Measurements from ENCODE around the gene PF4V1.

The PF4V1 gene

DNA sequence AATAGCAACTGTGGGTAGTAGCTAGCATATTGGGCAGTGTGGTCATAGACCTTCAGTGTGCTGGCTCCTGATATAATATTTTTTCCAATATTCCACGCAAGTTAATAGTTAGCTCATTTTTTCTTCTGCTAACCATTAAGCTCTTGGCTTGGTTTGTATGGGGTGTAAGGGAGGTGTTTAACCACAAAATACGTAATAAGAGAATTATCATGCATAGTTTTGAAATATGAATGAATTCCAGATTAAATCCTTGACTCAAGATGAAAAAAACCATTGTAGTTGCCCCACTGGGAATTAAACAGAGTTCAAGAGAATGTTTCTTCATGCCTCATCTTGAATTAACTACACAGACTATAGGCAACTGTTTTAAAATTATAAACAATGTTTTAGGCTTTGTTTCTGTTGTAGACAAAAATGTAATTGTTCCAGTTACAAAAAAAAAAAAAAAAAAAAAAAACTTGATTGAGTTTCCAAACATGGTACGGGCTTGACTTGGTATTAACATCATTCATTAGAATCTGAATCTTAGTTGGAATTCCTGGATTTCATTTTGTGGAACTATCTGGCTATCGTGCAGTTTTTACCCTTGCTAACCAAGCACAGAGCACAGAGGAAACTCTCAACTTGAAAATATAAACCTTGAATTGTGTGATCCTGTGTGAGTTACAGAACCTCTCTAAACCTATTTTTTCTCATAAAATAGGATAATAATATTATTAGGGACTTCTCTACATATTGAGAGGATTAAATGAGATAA, 44.5 kb downstream of the PF4V1 start:
- TF ChIP-seq, protein P1, sequence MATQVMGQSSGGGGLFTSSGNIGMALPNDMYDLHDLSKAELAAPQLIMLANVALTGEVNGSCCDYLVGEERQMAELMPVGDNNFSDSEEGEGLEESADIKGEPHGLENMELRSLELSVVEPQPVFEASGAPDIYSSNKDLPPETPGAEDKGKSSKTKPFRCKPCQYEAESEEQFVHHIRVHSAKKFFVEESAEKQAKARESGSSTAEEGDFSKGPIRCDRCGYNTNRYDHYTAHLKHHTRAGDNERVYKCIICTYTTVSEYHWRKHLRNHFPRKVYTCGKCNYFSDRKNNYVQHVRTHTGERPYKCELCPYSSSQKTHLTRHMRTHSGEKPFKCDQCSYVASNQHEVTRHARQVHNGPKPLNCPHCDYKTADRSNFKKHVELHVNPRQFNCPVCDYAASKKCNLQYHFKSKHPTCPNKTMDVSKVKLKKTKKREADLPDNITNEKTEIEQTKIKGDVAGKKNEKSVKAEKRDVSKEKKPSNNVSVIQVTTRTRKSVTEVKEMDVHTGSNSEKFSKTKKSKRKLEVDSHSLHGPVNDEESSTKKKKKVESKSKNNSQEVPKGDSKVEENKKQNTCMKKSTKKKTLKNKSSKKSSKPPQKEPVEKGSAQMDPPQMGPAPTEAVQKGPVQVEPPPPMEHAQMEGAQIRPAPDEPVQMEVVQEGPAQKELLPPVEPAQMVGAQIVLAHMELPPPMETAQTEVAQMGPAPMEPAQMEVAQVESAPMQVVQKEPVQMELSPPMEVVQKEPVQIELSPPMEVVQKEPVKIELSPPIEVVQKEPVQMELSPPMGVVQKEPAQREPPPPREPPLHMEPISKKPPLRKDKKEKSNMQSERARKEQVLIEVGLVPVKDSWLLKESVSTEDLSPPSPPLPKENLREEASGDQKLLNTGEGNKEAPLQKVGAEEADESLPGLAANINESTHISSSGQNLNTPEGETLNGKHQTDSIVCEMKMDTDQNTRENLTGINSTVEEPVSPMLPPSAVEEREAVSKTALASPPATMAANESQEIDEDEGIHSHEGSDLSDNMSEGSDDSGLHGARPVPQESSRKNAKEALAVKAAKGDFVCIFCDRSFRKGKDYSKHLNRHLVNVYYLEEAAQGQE (IDR thresholded peaks at IDR 0.05; ENCODE audit: insufficient read depth in 1 of 2, low read depth in 2 of 2, low read length in 2 of 2): no peak
- no peak for TF ChIP-seq FOXP2 (optimal IDR thresholded peaks at IDR 0.05; ENCODE audit: borderline replicate concordance, extremely low read depth, extremely low read length, insufficient read depth)
- no peak for TF ChIP-seq POLR2AphosphoS5 (IDR thresholded peaks at IDR 0.05; ENCODE audit: low read depth, low read length)
- TF ChIP-seq TAF1 (IDR thresholded peaks at IDR 0.05; ENCODE audit: borderline replicate concordance, insufficient read depth, low read length): no peak
- TF ChIP-seq SIN3A (IDR thresholded peaks at IDR 0.05; ENCODE audit: borderline replicate concordance, insufficient read depth, low read length): no peak

DNA sequence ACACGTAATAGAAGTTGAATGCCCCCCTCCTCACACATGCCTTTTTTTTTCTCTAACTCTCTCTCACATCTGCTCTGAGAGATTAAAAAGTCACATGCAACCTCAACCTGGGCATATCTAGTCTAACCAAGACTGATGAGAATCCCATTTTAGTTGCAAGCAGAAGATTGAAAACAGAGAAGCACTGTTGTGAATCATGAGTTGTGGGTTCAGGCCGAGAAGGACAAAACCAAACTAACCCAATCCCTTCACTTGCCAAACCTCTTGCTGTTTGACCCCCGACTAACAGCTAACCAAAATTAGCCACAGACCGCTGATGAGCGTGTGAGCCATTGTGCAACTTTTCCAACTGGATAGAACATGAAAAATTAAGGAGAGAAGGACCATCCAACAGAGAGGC, 47.9 kb downstream of the PF4V1 start:
- TF ChIP-seq, protein P1 (IDR thresholded peaks at IDR 0.05; ENCODE audit: insufficient read depth in 1 of 2, low read depth in 2 of 2, low read length in 2 of 2): no peak
- no peak for TF ChIP-seq POLR2AphosphoS5 (IDR thresholded peaks at IDR 0.05; ENCODE audit: low read depth, low read length)
- no peak for TF ChIP-seq TAF1 (IDR thresholded peaks at IDR 0.05; ENCODE audit: borderline replicate concordance, insufficient read depth, low read length)
- no peak for TF ChIP-seq SIN3A (IDR thresholded peaks at IDR 0.05; ENCODE audit: borderline replicate concordance, insufficient read depth, low read length)
- TF ChIP-seq FOXP2 (optimal IDR thresholded peaks at IDR 0.05; ENCODE audit: borderline replicate concordance, extremely low read depth, extremely low read length, insufficient read depth): no peak

DNA sequence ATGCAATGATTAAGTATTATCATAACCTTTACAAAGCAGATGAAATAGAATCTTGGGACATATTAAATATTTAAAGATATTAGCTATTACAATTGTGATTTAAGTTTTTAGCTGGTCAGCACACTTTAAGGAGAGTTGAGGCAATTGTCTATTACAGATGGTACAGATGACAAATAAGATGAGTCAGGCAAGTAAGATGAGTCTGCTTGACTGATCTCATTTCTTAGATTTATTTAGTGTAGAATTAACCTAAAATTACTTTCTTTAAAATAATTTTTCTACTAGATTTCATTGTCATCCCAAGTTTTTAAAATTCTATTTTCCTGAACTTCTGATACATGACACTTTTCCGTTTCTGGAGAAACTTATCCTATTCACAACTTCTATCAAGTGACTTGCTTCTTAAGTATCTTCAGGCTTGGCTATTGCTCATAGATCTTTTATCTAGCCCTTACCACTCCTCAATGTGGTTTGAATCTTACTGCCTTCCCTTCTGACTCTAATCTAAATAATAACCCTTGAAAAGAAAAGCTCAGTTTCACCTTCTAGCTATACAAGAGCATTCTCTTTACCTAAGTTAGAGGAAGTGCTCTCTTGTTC, 49.0 kb downstream of the PF4V1 start:
- no peak for TF ChIP-seq FOXP2 (optimal IDR thresholded peaks at IDR 0.05; ENCODE audit: borderline replicate concordance, extremely low read depth, extremely low read length, insufficient read depth)
- TF ChIP-seq TAF1 (IDR thresholded peaks at IDR 0.05; ENCODE audit: borderline replicate concordance, insufficient read depth, low read length): no peak
- no peak for TF ChIP-seq SIN3A (IDR thresholded peaks at IDR 0.05; ENCODE audit: borderline replicate concordance, insufficient read depth, low read length)
- no peak for TF ChIP-seq POLR2AphosphoS5 (IDR thresholded peaks at IDR 0.05; ENCODE audit: low read depth, low read length)
- TF ChIP-seq, protein P1 (IDR thresholded peaks at IDR 0.05; ENCODE audit: insufficient read depth in 1 of 2, low read depth in 2 of 2, low read length in 2 of 2): no peak

DNA sequence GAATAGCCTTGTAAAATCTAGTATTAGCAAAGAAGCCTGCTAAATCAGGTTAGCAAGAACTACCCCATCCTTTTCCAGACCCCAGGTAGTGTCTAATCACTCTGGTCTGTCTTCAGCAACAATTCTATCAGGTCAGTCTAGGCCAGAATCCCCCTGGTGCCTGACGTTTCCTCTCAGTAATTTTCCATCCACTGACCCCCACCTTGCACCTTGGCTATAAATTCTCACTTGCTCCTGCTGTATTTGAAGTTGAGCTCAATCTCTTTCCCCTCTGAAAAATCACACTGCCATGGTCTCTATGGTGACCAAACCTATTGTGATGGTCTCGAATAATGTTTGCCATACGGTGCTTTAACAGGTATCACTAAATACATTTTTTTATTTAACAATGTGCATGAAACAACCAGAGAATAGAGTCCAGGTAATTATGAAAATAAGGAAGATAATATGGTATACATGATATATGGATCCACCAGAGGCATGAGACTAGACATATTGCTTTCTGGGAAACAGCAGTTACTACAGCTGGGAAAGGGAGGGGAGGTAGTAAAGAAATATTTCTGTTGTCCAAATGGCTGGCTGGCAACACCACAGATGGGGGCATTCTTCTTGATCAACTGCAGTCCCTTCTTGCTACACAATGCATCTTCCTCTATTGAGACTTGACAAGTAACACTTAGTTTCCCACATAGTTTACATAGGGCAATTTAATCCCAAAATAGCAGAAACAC, 49.9 kb downstream of the PF4V1 start:
- TF ChIP-seq, protein P1 (IDR thresholded peaks at IDR 0.05; ENCODE audit: insufficient read depth in 1 of 2, low read depth in 2 of 2, low read length in 2 of 2): no peak
- TF ChIP-seq TAF1 (IDR thresholded peaks at IDR 0.05; ENCODE audit: borderline replicate concordance, insufficient read depth, low read length): no peak
- no peak for TF ChIP-seq FOXP2 (optimal IDR thresholded peaks at IDR 0.05; ENCODE audit: borderline replicate concordance, extremely low read depth, extremely low read length, insufficient read depth)
- no peak for TF ChIP-seq POLR2AphosphoS5 (IDR thresholded peaks at IDR 0.05; ENCODE audit: low read depth, low read length)
- TF ChIP-seq SIN3A (IDR thresholded peaks at IDR 0.05; ENCODE audit: borderline replicate concordance, insufficient read depth, low read length): no peak

All from PFSK-1 (cell line).